Mesothelial cell of epicardium (in vitro differentiated cells): ENCODE measurements around the gene DNAL4. TPM values are rescaled to one million over a fixed set of nuclear protein-coding genes. Genes with fewer than 3 reads are reported as not detected.
A peak's percentile ranks its signal among the peaks of the same experiment; 100 is the strongest.

Experiments used
- DNase-seq, 2 experiments: peaks; one replicate each; pipeline ENCODE4 v3.0.0; 2021; ENCODE audit warnings: low spot score in 2 of 2; ENCODE audit not compliant: unreplicated experiment in 2 of 2
- H3K27ac Mint-ChIP-seq: 2 replicates; pipeline ENCODE4 v1.8.0; 2021; ENCODE audit warnings: mixed read lengths
- H3K27me3 Mint-ChIP-seq: 2 replicates; pipeline ENCODE4 v1.8.0; 2021; ENCODE audit warnings: low read depth, mixed read lengths
- H3K36me3 Mint-ChIP-seq: 2 replicates; pipeline ENCODE4 v1.8.0; 2021; ENCODE audit warnings: mixed read lengths
- H3K4me1 Mint-ChIP-seq: 2 replicates; pipeline ENCODE4 v1.8.0; 2021; ENCODE audit warnings: mixed read lengths
- H3K4me3 Mint-ChIP-seq: 2 replicates; pipeline ENCODE4 v1.8.0; 2021; ENCODE audit warnings: mild to moderate bottlenecking, moderate library complexity, mixed read lengths
- H3K9me3 Mint-ChIP-seq: 2 replicates; pipeline ENCODE4 v1.8.0; 2021; ENCODE audit warnings: mixed read lengths
- CTCF ChIP-seq: fragments of 200-600 bp; sonication (generic); IDR thresholded peaks from one replicate; pipeline ENCODE4 v1.5.0; 2021; ENCODE audit warnings: antibody characterized with exemption; ENCODE audit not compliant: unreplicated experiment
- total RNA-seq: library from RNA; stranded (reverse); gene quantifications from 3 replicates; pipeline ENCODE4 v1.2.1, GENCODE V29; 2021

The DNAL4 gene
- total RNA-seq, 1 donor from 2014 or later, result 15.9 TPM

- Mint-ChIP-seq H3K27ac (no peak overlapping the region), H3K4me1 (no peaks in the 10 kb centered on the region), H3K9me3 (no peaks in the 10 kb centered on the region), H3K36me3 (no peaks in the 10 kb centered on the region), H3K4me3 (no peak overlapping the region), H3K27me3 (peaks cover 5% of the 10 kb centered on the region)
- no peak for TF ChIP-seq CTCF
- DNase-seq, result no peak
Observed at GRCh38 chr22:38826801-38827200, 32.9 kb upstream of the DNAL4 start.

- Mint-ChIP-seq H3K4me1 (no peaks in the 10 kb centered on the region), H3K4me3 (no peak overlapping the region), H3K27me3 (peaks cover 2% of the 10 kb centered on the region), H3K36me3 (no peaks in the 10 kb centered on the region), H3K27ac (no peak overlapping the region), H3K9me3 (no peaks in the 10 kb centered on the region)
- no peak for TF ChIP-seq CTCF
- DNase-seq, result no peak
Observed at GRCh38 chr22:38826386-38826785, 32.4 kb upstream of the DNAL4 start.

GRCh38 chr22:38824585-38824984 is 30.6 kb upstream of the DNAL4 start:
- no peak overlapping the region for H3K4me3 Mint-ChIP-seq
- H3K4me1 Mint-ChIP-seq, result no peaks in the 10 kb centered on the region
- DNase-seq, result peak; percentile 64 to 80
- H3K27ac Mint-ChIP-seq, result no peak overlapping the region
- TF ChIP-seq CTCF, result peak; percentile 22
- H3K27me3 Mint-ChIP-seq, result peaks cover 13% of the 10 kb centered on the region
- no peaks in the 10 kb centered on the region for H3K36me3 Mint-ChIP-seq
- no peaks in the 10 kb centered on the region for H3K9me3 Mint-ChIP-seq

DNA sequence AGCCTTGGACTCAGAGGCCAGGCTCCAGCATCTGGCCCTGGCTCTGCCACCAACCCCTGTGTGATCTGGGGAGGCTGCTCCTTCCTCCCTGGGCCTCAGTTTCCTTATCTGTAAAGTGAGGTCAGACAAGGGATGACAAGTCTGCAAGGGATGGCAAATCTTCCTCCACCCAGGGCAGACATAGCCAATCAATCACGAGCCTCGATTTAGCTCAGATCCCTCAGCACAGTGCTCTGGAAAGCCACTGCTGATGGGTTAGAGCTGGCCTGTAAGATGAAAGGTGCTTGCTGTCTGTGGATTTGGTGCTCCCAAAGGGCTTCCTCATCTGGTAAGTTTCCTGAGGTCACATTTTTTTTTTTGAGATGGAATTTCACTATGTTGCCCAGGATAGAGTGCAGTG is 29.7 kb upstream of the DNAL4 start:
- H3K9me3 Mint-ChIP-seq, result no peaks in the 10 kb centered on the region
- TF ChIP-seq CTCF, result no peak
- H3K27ac Mint-ChIP-seq, result no peak overlapping the region
- no peaks in the 10 kb centered on the region for H3K4me1 Mint-ChIP-seq
- H3K36me3 Mint-ChIP-seq, result no peaks in the 10 kb centered on the region
- DNase-seq, result no peak
- H3K27me3 Mint-ChIP-seq, result peaks cover 21% of the 10 kb centered on the region
- H3K4me3 Mint-ChIP-seq, result no peak overlapping the region

- H3K4me3 Mint-ChIP-seq, result no peak overlapping the region
- no peaks in the 10 kb centered on the region for H3K36me3 Mint-ChIP-seq
- no peak overlapping the region for H3K27ac Mint-ChIP-seq
- H3K9me3 Mint-ChIP-seq, result no peaks in the 10 kb centered on the region
- DNase-seq, result no peak
- H3K27me3 Mint-ChIP-seq, result peaks cover 25% of the 10 kb centered on the region
- no peaks in the 10 kb centered on the region for H3K4me1 Mint-ChIP-seq
- no peak for TF ChIP-seq CTCF
Observed at GRCh38 chr22:38823076-38823475, 29.1 kb upstream of the DNAL4 start.

DNA sequence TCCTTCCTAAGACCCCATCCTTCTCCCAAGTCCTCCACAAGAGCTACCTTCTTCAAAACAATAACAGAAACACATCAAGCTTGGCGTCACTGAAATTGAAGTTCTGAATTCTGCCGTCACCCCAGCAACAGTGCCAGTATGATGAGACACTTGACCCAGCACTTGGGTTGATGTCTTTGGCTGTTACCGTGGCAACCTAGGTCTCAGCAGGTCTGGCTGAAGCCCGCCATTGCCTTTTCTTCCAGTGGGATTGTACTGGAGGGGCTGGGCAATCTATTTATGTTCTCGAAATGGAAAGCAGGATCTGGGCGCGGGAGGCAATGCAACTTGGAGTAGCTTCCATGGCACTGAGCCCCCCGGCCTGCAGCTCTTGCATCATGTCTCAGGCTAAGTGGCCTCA is 26.1 kb upstream of the DNAL4 start:
- peaks cover 48% of the 10 kb centered on the region for H3K27me3 Mint-ChIP-seq
- H3K36me3 Mint-ChIP-seq, result no peaks in the 10 kb centered on the region
- DNase-seq, result no peak
- no peaks in the 10 kb centered on the region for H3K9me3 Mint-ChIP-seq
- H3K4me1 Mint-ChIP-seq, result no peaks in the 10 kb centered on the region
- TF ChIP-seq CTCF, result no peak
- H3K27ac Mint-ChIP-seq, result no peak overlapping the region
- H3K4me3 Mint-ChIP-seq, result no peak overlapping the region
